ENCODE results near the gene KLHL17.

DNA sequence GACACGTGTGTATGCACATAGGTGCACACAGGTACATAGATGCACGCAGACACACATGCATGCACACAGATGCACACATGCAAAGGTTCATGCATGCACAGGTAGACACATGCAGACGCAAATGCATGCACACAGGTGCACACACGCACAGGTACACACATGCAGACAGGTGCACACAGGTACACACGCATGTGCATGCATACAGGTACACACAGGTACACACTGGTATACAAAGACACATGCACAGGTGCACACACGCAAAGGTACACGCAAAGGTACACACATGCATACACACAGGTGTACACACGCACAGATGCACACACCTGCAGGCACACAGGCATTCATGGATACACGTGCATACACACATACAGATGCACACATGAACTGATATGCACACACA, 10.1 kb upstream of the KLHL17 start:
- TF ChIP-seq CTCF (IDR thresholded peaks at IDR 0.05; ENCODE audit: low read length) (no peak), EZH2 (optimal IDR thresholded peaks at IDR 0.05; ENCODE audit: low read depth, low read length) (no peak)
